Muscle of leg (tissue), 16 donors: ENCODE results near the gene FHIP1A. TPM values are rescaled to one million over a fixed set of nuclear protein-coding genes. Genes with fewer than 3 reads are reported as not detected.
"Not testable (repeated sequence)": the region's sequence is repeated elsewhere in the genome, so short reads cannot be mapped to it uniquely, and the experiment has no call there.

Experiments used
- DNase-seq: peaks from one replicate; pipeline ENCODE4 v3.0.0; 2013
- H3K27ac ChIP-seq: one replicate; pipeline ENCODE4 v1.5.1; 2013; ENCODE audit warnings: mild to moderate bottlenecking, low read length, control low read depth
- H3K27me3 ChIP-seq: one replicate; pipeline ENCODE4 v1.6.1; 2013; ENCODE audit warnings: low read length; ENCODE audit not compliant: control insufficient read depth, insufficient read depth
- H3K36me3 ChIP-seq: one replicate; pipeline ENCODE4 v1.6.1; 2013; ENCODE audit warnings: low read length; ENCODE audit not compliant: control insufficient read depth, insufficient read depth
- H3K4me1 ChIP-seq: one replicate; pipeline ENCODE4 v1.6.1; 2013; ENCODE audit warnings: low read length; ENCODE audit not compliant: control insufficient read depth, insufficient read depth
- H3K4me3 ChIP-seq: one replicate; pipeline ENCODE4 v1.5.1; 2013; ENCODE audit warnings: low read length, control low read depth
- H3K9me3 ChIP-seq: replicated peaks from 2 replicates; pipeline ENCODE4 v1.6.1; 2013; ENCODE audit warnings: low read depth, low read length; ENCODE audit not compliant: control insufficient read depth
- WGBS: methylation state at CpG from one replicate; pipeline ENCODE4 v1.1.5; 2013; ENCODE audit warnings: missing lambda C conversion rate; ENCODE audit not compliant: insufficient coverage; 5-methylcytosine and 5-hydroxymethylcytosine counted together
- long read RNA-seq, 11 donors: transcript quantifications; one replicate each; lab custom pipeline, GENCODE V29; 2026
- polyA plus RNA-seq, 8 donors: library from polyadenylated mRNA; unstranded; fragments of 120-200 nt; gene quantifications; one replicate each; pipeline versions ENCODE4 v1.2.1 to v1.2.3, GENCODE V29; 2013; ENCODE audit warnings: inconsistent platforms in 1 of 8, low replicate concordance in 1 of 8; ENCODE audit not compliant: insufficient read length in 8 of 8, insufficient read depth in 1 of 8
- total RNA-seq: library from RNA; stranded (reverse); fragments of 120-200 nt; gene quantifications from one replicate; pipeline ENCODE4 v1.2.4, GENCODE V29; 2013

The FHIP1A gene
- total RNA-seq: 11.0 TPM
- polyA plus RNA-seq: 1 to 10 TPM; 2.9 to 7.8 (median 6.7) TPM
- long read RNA-seq, donor 1: 0 reads
- long read RNA-seq, donor 2: 0 reads
- long read RNA-seq, donor 3: 0 reads
- long read RNA-seq, donor 4: 0 reads
- long read RNA-seq, donor 5: 0 reads
- long read RNA-seq, donor 6, partial matches to known transcripts: 0 of 1 reads
- long read RNA-seq, donor 6, other reads (novel, unspliced or antisense): 0 of 1 reads
- long read RNA-seq, donor 7: 0 reads
- long read RNA-seq, donor 8, partial matches to known transcripts: 5 of 5 reads
- long read RNA-seq, donor 8, other reads (novel, unspliced or antisense): 0 of 5 reads
- long read RNA-seq, donor 9, partial matches to known transcripts: 0 of 1 reads
- long read RNA-seq, donor 9, other reads (novel, unspliced or antisense): 0 of 1 reads
- long read RNA-seq, donor 10: 0 reads
- long read RNA-seq, donor 11: 0 reads

DNA sequence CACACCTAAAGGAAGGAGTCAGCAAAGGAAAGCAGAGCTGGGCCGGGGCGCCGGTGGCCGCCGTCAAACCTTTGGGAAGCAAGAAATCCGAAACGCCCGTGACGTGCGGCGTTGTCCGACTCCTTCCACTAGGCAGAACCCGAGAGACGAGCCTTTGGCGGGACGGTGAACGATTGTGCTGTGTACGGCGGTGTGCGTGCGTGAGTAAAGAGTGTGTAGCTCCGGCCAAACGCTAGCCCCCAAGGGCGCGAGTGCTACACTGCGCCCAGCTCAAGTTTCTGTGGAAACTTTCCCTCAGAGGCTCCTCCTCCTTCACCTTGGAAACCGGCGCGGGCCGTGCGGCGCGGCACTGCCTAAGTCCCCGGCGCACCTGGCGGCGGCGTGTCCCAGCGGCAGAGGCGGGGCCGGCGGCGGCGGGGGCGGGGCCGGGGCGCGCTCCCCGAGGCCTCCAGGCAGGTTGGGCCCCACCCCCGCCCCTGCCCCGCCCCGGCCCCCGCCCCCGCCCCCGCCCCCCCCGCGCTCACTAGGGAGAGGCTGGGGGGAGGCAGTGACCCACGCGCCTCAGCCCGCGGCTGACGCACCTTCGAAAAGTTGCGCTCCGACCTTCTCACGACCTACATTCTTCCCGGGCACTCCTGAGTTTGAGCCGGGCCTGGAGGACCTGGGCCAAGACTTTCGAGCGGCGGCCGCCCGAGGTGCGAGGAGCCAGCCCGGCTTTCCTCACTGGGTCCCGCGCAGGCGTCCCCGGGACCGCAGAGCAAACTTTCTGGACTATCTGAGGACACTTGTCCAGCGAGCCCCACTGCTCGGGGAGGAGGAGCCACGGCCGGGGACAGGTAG is at the start of gene FHIP1A:
FHIP1A (plus strand) TSS at position 547 of the 840 bp plus-strand sequence. CDS start 157,084 bp downstream, outside the sequence.
- no peaks in the 10 kb centered on the region for H3K9me3 ChIP-seq
- H3K4me3 ChIP-seq: peak within 1 kb of the TSS; percentile 51
- 0% methylated on average over 39 of the region's 84 CpGs for WGBS
- peaks cover 27% of the 10 kb centered on the region for H3K27me3 ChIP-seq
- peak within 1 kb of the TSS; percentile 62 for H3K27ac ChIP-seq
- H3K4me1 ChIP-seq: peaks cover 15% of the 10 kb centered on the region
- no peaks in the 10 kb centered on the region for H3K36me3 ChIP-seq
- DNase-seq: peak; percentile 87

DNA sequence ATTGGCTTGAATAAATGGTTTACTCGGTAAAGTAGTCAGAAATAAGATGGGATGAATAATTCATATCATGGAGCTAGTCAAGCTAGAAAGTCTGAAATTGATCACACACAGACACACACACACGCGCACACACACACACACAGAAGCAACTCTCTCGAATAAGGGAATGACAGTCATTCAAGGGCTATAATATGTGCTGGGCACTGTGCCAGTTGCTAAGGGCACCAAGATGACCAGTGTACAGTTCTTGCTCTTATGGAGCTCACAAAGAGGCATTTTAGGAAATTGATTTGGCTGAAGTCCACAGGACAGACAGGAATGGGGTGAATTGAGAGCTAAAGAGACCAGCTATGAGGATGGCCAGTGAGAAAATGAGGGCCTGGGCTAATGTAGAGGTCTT is 49.4 kb upstream of the FHIP1A start:
- Histone ChIP-seq H3K4me3 (no peak overlapping the region), H3K36me3 (no peaks in the 10 kb centered on the region), H3K4me1 (no peaks in the 10 kb centered on the region), H3K9me3 (no peaks in the 10 kb centered on the region), H3K27ac (no peak overlapping the region), H3K27me3 (no peaks in the 10 kb centered on the region)
- no CpG with 5 or more reads among the region's 4 CpGs for WGBS
- peak; percentile 31 for DNase-seq

DNA sequence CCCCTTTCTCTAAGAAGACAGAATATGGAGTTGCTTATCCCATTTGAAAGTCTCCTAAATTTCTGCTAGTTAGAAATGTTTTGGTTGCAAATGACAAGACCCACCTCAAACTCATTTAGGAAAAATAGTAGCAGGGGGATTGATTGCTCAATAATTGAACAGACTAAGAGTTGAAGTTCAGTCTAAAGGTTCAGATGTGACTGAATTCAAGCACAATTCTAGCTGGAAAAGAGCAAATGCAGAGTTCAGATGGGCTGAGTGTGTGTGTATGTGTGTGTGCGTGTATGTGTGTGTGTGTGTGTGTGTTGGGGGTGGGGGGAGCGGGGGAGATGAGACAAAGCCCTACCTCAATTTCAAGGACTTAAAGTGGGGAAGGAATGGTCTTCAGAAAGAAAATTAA is 47.9 kb upstream of the FHIP1A start:
- WGBS: no CpG with 5 or more reads among the region's 2 CpGs
- Histone ChIP-seq H3K36me3 (no peaks in the 10 kb centered on the region), H3K4me3 (no peak overlapping the region), H3K9me3 (no peaks in the 10 kb centered on the region), H3K27ac (no peak overlapping the region), H3K27me3 (no peaks in the 10 kb centered on the region), H3K4me1 (no peaks in the 10 kb centered on the region)
- DNase-seq: no peak

GRCh38 chr4:151361966-151362365 is 47.0 kb upstream of the FHIP1A start:
- WGBS: 100% methylated on average over 1 of the region's 13 CpGs
- no peak for DNase-seq
- Histone ChIP-seq H3K36me3 (no peaks in the 10 kb centered on the region), H3K27me3 (no peaks in the 10 kb centered on the region), H3K9me3 (no peaks in the 10 kb centered on the region), H3K27ac (no peak overlapping the region), H3K4me1 (no peaks in the 10 kb centered on the region), H3K4me3 (no peak overlapping the region)

- Histone ChIP-seq H3K4me1 (no peaks in the 10 kb centered on the region), H3K36me3 (no peaks in the 10 kb centered on the region), H3K9me3 (no peaks in the 10 kb centered on the region), H3K27ac (no peak overlapping the region), H3K27me3 (no peaks in the 10 kb centered on the region), H3K4me3 (no peak overlapping the region)
- WGBS: 8% methylated on average over 6 of the region's 14 CpGs
- peak; percentile 86 for DNase-seq
These were observed 46.4 kb upstream of the FHIP1A start for GRCh38 chr4:151362404-151363164.

- no peaks in the 10 kb centered on the region for H3K4me1 ChIP-seq
These were observed 32.4 kb upstream of the FHIP1A start for GRCh38 chr4:151376540-151376939.

DNA sequence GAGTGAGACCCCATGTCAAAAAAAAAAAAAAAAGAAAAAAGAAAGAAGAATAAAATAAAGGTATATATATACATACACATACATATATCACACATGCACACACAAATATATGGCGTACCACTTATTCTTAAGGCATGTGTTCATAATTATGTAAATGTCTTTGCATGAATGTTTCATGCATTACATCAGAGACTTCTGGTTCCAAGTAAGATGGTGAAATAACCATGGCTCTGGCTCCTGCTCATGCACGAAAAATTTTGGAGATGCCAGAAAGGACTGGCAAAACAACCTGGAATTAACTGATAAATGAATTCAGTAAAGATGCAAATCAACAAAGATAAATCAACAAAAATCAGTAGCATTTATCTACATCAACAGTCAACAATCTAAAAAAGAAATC is 19.7 kb upstream of the FHIP1A start:
- H3K27me3 ChIP-seq: no peaks in the 10 kb centered on the region
- DNase-seq: no peak
- no peak overlapping the region for H3K27ac ChIP-seq
- no peaks in the 10 kb centered on the region for H3K36me3 ChIP-seq
- WGBS: no CpG with 5 or more reads among the region's 2 CpGs
- no peaks in the 10 kb centered on the region for H3K9me3 ChIP-seq
- no peak overlapping the region for H3K4me3 ChIP-seq
- H3K4me1 ChIP-seq: no peaks in the 10 kb centered on the region

More at GRCh38 chr4:151376540-151376939, 32.4 kb upstream of the FHIP1A start:
- H3K9me3 ChIP-seq: no peaks in the 10 kb centered on the region
- no peak overlapping the region for H3K4me3 ChIP-seq
- no peak overlapping the region for H3K27ac ChIP-seq
- no peaks in the 10 kb centered on the region for H3K27me3 ChIP-seq
- no CpG with 5 or more reads among the region's 1 CpG for WGBS
- no peaks in the 10 kb centered on the region for H3K36me3 ChIP-seq
- no peak for DNase-seq

DNA sequence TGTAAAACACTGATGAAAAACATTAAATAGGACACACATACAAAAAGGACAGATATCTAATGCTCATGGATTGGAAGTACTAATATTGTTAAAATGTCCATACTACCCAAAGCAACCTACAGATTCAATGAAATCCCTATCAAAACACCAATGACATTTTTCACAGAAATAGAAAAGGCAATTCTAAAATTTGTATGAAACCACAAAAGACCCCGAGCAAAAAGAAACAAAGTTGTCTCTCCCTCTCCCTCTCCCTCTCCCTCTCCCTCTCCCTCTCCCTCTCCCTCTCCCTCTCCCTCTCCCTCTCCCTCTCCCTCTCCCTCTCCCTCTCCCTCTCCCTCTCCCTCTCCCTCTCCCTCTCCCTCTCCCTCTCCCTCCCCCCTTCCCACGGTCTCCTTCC is 19.2 kb upstream of the FHIP1A start:
- DNase-seq: not testable (repeated sequence)

DNA sequence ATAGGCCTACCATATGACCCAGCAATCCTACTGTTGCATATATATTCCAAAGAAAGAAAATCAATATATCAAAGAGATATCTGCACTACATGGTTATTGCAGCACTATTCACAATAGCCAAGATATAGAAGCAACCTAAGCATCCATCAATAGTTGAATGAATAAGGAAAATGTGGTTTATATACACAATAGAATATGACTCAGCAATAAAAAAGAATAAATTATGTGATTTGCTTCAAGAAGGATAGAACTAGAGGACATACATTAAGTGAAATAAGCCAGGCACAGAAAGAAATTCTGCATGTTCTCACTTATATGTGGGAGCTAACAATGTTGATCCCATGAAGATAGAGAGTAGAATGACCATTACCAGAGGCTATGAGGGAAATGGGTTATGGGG is 13.1 kb upstream of the FHIP1A start:
- H3K27me3 ChIP-seq: no peaks in the 10 kb centered on the region
- no peak overlapping the region for H3K4me3 ChIP-seq
- no peaks in the 10 kb centered on the region for H3K9me3 ChIP-seq
- H3K27ac ChIP-seq: no peak overlapping the region
- no peaks in the 10 kb centered on the region for H3K4me1 ChIP-seq
- H3K36me3 ChIP-seq: no peaks in the 10 kb centered on the region
- DNase-seq: no peak

More for the DNA sequence above, 19.2 kb upstream of the FHIP1A start:
- not testable (repeated sequence) for H3K4me1 ChIP-seq, H3K4me3 ChIP-seq, H3K36me3 ChIP-seq, H3K27ac ChIP-seq, H3K27me3 ChIP-seq, H3K9me3 ChIP-seq
- WGBS: no CpG with 5 or more reads among the region's 2 CpGs

DNA sequence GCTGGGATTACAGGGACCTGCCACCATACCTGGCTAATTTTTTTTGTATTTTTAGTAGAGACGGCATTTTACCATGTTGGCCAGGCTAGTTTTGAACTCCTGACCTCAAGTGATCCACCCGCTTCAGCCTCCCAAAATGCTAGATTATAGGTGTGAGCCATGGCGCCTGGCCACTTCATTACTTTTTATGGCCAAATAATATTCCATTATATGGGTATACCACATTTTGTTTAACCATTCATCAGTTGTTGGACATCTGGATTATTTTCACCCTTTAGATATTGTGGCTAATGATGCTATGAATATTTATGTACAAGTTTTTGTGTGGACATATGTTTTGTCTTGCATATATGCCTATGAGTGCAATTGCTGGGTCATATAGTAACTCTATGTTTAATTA is 8.6 kb upstream of the FHIP1A start:
- H3K27me3 ChIP-seq: no peaks in the 10 kb centered on the region
- WGBS: no CpG with 5 or more reads among the region's 3 CpGs
- no peak for DNase-seq
- H3K36me3 ChIP-seq: no peaks in the 10 kb centered on the region
- no peak overlapping the region for H3K27ac ChIP-seq
- no peak overlapping the region for H3K4me3 ChIP-seq
- no peaks in the 10 kb centered on the region for H3K4me1 ChIP-seq
- no peaks in the 10 kb centered on the region for H3K9me3 ChIP-seq
